PC-3 (cell line): ENCODE results near the gene CRB2. TPM values are rescaled to one million over a fixed set of nuclear protein-coding genes. Genes with fewer than 3 reads are reported as not detected.

ENCODE experiments used
- ATAC-seq: fragments of 200-7000 bp; cut with Tn5 transposase; 2 replicates; pipeline ENCODE4 v1.9.1; 2020; ENCODE audit warnings: mild to moderate bottlenecking, moderate library complexity
- Bru-seq: library from RNA; stranded (reverse); fragments of 400-500 nt; gene quantifications from one replicate; lab custom pipeline; 2021; lab: Mats Ljungman, UMichigan
- BruChase-seq, 2 experiments: library from RNA; stranded (reverse); fragments of 400-500 nt; gene quantifications; one replicate each; lab custom pipeline; 2021; lab: Mats Ljungman, UMichigan
- BruUV-seq: library from RNA; stranded (reverse); fragments of 400-500 nt; replicated peaks from 2 replicates; lab custom pipeline; 2021; lab: Mats Ljungman, UMichigan
- CTCF ChIA-PET: fragments of 300-600 bp; sonication (Branson Sonifier 250); formaldehyde crosslinking; loops from one replicate; lab custom pipeline; 2022; ENCODE audit warnings: antibody characterized with exemption; lab: Charles Lee
- POLR2A ChIA-PET: fragments of 300-600 bp; sonication (Branson Sonifier 250); formaldehyde crosslinking; loops from one replicate; lab custom pipeline; 2022; ENCODE audit warnings: antibody characterized with exemption; ENCODE audit not compliant: unreplicated experiment; lab: Charles Lee
- DNase-seq: peaks from one replicate; pipeline ENCODE4 v3.0.0-alpha.2; 2015
- H2AFZ ChIP-seq: fragments of 300-600 bp; sonication (generic); 2 replicates; pipeline ENCODE4 v1.6.0; 2016; ENCODE audit warnings: antibody characterized with exemption, low read length
- H3F3A ChIP-seq: fragments of 300-600 bp; sonication (generic); one replicate; pipeline ENCODE4 v1.6.0; 2017; ENCODE audit warnings: antibody characterized with exemption, low read length, control low read depth, mild to moderate bottlenecking; ENCODE audit not compliant: unreplicated experiment
- H3K27ac ChIP-seq: fragments of 300-600 bp; sonication (generic); 2 replicates; pipeline ENCODE4 v1.5.1; 2016; ENCODE audit warnings: mild to moderate bottlenecking, low read length
- H3K27me3 ChIP-seq: fragments of 300-600 bp; sonication (generic); 2 replicates; pipeline ENCODE4 v1.6.1; 2016; ENCODE audit warnings: low read length, mixed read lengths
- H3K36me3 ChIP-seq: fragments of 300-600 bp; sonication (generic); 2 replicates; pipeline ENCODE4 v1.6.1; 2016; ENCODE audit warnings: low read depth, mixed run types, low read length, mixed read lengths
- H3K4me1 ChIP-seq: fragments of 300-600 bp; sonication (generic); 2 replicates; pipeline ENCODE4 v1.5.1; 2016; ENCODE audit warnings: low read length; ENCODE audit not compliant: insufficient read depth
- H3K4me2 ChIP-seq: fragments of 300-600 bp; sonication (generic); 2 replicates; pipeline ENCODE4 v1.6.0; 2016; ENCODE audit warnings: low read length
- H3K4me3 ChIP-seq: fragments of 300-600 bp; sonication (generic); 2 replicates; pipeline ENCODE4 v1.5.1; 2016; ENCODE audit warnings: mild to moderate bottlenecking, low read length, mixed read lengths
- H3K79me2 ChIP-seq: fragments of 300-600 bp; sonication (generic); 2 replicates; pipeline ENCODE4 v1.6.1; 2017; ENCODE audit warnings: low read length, mixed read lengths
- H3K9ac ChIP-seq: fragments of 300-600 bp; sonication (generic); 2 replicates; pipeline ENCODE4 v1.6.0; 2016; ENCODE audit warnings: mild to moderate bottlenecking, low read length
- H3K9me2 ChIP-seq: fragments of 300-600 bp; sonication (generic); replicated peaks from 2 replicates; pipeline ENCODE4 v1.6.1; 2016; ENCODE audit warnings: mixed run types, low read length, mixed read lengths
- H3K9me3 ChIP-seq: fragments of 300-600 bp; sonication (generic); 2 replicates; pipeline ENCODE4 v1.6.1; 2016; ENCODE audit warnings: low read length, mixed read lengths
- H4K20me1 ChIP-seq: fragments of 300-600 bp; sonication (generic); 2 replicates; pipeline ENCODE4 v1.6.1; 2016; ENCODE audit warnings: low read length, mixed read lengths
- CTCF ChIP-seq: fragments of 300-600 bp; sonication (generic); conservative IDR thresholded peaks from 2 replicates; pipeline ENCODE4 v1.5.1; 2017; ENCODE audit warnings: antibody characterized with exemption, low read depth, mild to moderate bottlenecking, low read length
- EZH2 ChIP-seq: fragments of 300-600 bp; sonication (generic); IDR thresholded peaks from one replicate; pipeline ENCODE4 v1.6.1; 2017; ENCODE audit warnings: antibody characterized with exemption, mild to moderate bottlenecking, low read length; ENCODE audit not compliant: unreplicated experiment
- EZH2phosphoT487 ChIP-seq: fragments of 300-600 bp; sonication (generic); IDR thresholded peaks from 2 replicates; pipeline ENCODE4 v1.6.1; 2018; ENCODE audit warnings: mild to moderate bottlenecking, antibody characterized with exemption, low read length, borderline replicate concordance
- intact Hi-C: fragments of 100-400 bp; cut with micrococcal nuclease; formaldehyde crosslinking; loops from 2 replicates; pipeline ENCODE4 v1.9.0; 2023
- long read RNA-seq: library from polyadenylated mRNA; unstranded; transcript quantifications from one replicate; pipeline ENCODE4 v2.0.0, GENCODE V29; 2021; ENCODE audit not compliant: unreplicated experiment
- total RNA-seq: library from RNA; depleted of rRNA; stranded (reverse); fragments of >200 nt; gene quantifications from 2 replicates; pipeline ENCODE4 v1.2.3, GENCODE V29; 2014; rRNA removed

Gene CRB2
- total RNA-seq (not detected in 2 replicates), Bru-seq, nascent RNA (not detected), BruChase-seq, experiment 1, labeled RNA remaining after a 6-hour chase (percentile 4 among the genes with signal in this experiment), BruChase-seq, experiment 2, labeled RNA remaining after a 2-hour chase (not detected)
- long read RNA-seq = 0 reads

- Histone ChIP-seq H3K9me3 (no peaks in the 10 kb centered on the region), H3K79me2 (no peaks in the 10 kb centered on the region), H3K4me1 (no peaks in the 10 kb centered on the region), H3F3A (no peaks in the 10 kb centered on the region), H3K27me3 (no peaks in the 10 kb centered on the region), H3K9me2 (no peaks in the 10 kb centered on the region), H4K20me1 (no peaks in the 10 kb centered on the region), H3K4me3 (no peak within 1 kb of the TSS), H3K36me3 (no peaks in the 10 kb centered on the region), H3K9ac (no peak within 1 kb of the TSS), H2AFZ (no peak within 1 kb of the TSS), H3K4me2 (no peak within 1 kb of the TSS), H3K27ac (no peak within 1 kb of the TSS)
- TF ChIP-seq EZH2 = no peak
- TF ChIP-seq CTCF = no peak
- TF ChIP-seq EZH2phosphoT487 = no peak
- ChIA-PET POLR2A (no interaction called here), CTCF (no interaction called here)
- intact Hi-C loops = no loop called here
- BruUV-seq = no TSS peak
- DNase-seq (no peak), ATAC-seq (no peak)
Observed at GRCh38 chr9:123355761-123356431, at the start of gene CRB2. TSS of gene CRB2 (plus strand) at chr9:123356197. CDS start at chr9:123356261, 64 bp downstream.

- Histone ChIP-seq H3K4me1 (no peaks in the 10 kb centered on the region), H4K20me1 (no peaks in the 10 kb centered on the region), H3K79me2 (no peaks in the 10 kb centered on the region), H3K27ac (no peak overlapping the region), H3K36me3 (no peaks in the 10 kb centered on the region), H3K9me3 (no peaks in the 10 kb centered on the region), H2AFZ (no peak overlapping the region), H3K4me2 (no peak overlapping the region), H3K27me3 (no peaks in the 10 kb centered on the region), H3F3A (no peaks in the 10 kb centered on the region), H3K9ac (no peak overlapping the region), H3K4me3 (no peak overlapping the region), H3K9me2 (no peaks in the 10 kb centered on the region)
- ChIA-PET CTCF (no interaction called here), POLR2A (no interaction called here)
- ATAC-seq (no peak), DNase-seq (no peak)
- BruUV-seq = no TSS peak
- intact Hi-C loops = no loop called here
- TF ChIP-seq EZH2phosphoT487 (no peak), EZH2 (no peak), CTCF (no peak)
Observed at GRCh38 chr9:123309611-123310010, 46.4 kb upstream of the CRB2 start.

- Histone ChIP-seq H3K4me1 (no peaks in the 10 kb centered on the region), H3K27ac (no peak overlapping the region), H3K4me3 (no peak overlapping the region), H3K27me3 (no peaks in the 10 kb centered on the region), H3K9me3 (no peaks in the 10 kb centered on the region), H4K20me1 (no peaks in the 10 kb centered on the region), H3K9me2 (no peaks in the 10 kb centered on the region), H3K4me2 (no peak overlapping the region), H3K36me3 (no peaks in the 10 kb centered on the region), H3F3A (no peaks in the 10 kb centered on the region), H2AFZ (no peak overlapping the region), H3K79me2 (no peaks in the 10 kb centered on the region), H3K9ac (no peak overlapping the region)
- no peak for ATAC-seq
- TF ChIP-seq CTCF (no peak), EZH2phosphoT487 (no peak), EZH2 (no peak)
- ChIA-PET POLR2A (no interaction called here), CTCF (no interaction called here)
- no peak for DNase-seq
- BruUV-seq = no TSS peak
- intact Hi-C loops = no loop called here
Observed at GRCh38 chr9:123310551-123311249, 45.3 kb upstream of the CRB2 start.
